SJCRH30 (cell line): Measurements from ENCODE around the gene BUD13. TPM values are rescaled to one million over a fixed set of nuclear protein-coding genes. Genes with fewer than 3 reads are reported as not detected.
"Not testable (repeated sequence)": the region's sequence is repeated elsewhere in the genome, so short reads cannot be mapped to it uniquely, and the experiment has no call there.

Source experiments
- DNase-seq, 2 experiments: peaks; one replicate each; pipeline ENCODE4 v3.0.0-alpha.2; 2015 to 2020
- H3K27ac ChIP-seq: fragments of 250-450 bp; sonication (Bioruptor Pico); 2 replicates; pipeline ENCODE4 v1.5.1; 2020; ENCODE audit warnings: mild to moderate bottlenecking, moderate library complexity
- H3K27me3 ChIP-seq: fragments of 250-450 bp; sonication (Bioruptor Pico); 2 replicates; pipeline ENCODE4 v1.5.1; 2020; ENCODE audit warnings: mild to moderate bottlenecking, moderate library complexity
- H3K36me3 ChIP-seq: fragments of 250-450 bp; sonication (Bioruptor Pico); 2 replicates; pipeline ENCODE4 v1.5.1; 2020; ENCODE audit warnings: mild to moderate bottlenecking, moderate library complexity
- H3K4me1 ChIP-seq: fragments of 250-450 bp; sonication (Bioruptor Pico); 2 replicates; pipeline ENCODE4 v1.5.1; 2020; ENCODE audit warnings: mild to moderate bottlenecking, moderate library complexity
- H3K4me3 ChIP-seq: fragments of 250-450 bp; sonication (Bioruptor Pico); 2 replicates; pipeline ENCODE4 v1.5.1; 2020; ENCODE audit warnings: mild to moderate bottlenecking, moderate library complexity
- H3K9me3 ChIP-seq: fragments of 250-450 bp; sonication (Bioruptor Pico); replicated peaks from 2 replicates; pipeline ENCODE4 v1.5.1; 2020; ENCODE audit warnings: mild to moderate bottlenecking, moderate library complexity
- total RNA-seq: library from RNA; depleted of rRNA; stranded (reverse); fragments of >200 nt; shearing (Covaris generic); gene quantifications from 2 replicates; pipeline ENCODE4 v1.2.3, GENCODE V29; 2014; rRNA removed

Gene BUD13
- total RNA-seq: 21.6 and 21.7 TPM in 2 replicates

GRCh38 chr11:116772443-116773202, at the start of gene BUD13:
TSS of gene BUD13 (minus strand) at chr11:116772987. CDS start at chr11:116772964, 23 bp downstream.
- peaks cover 3% of the 10 kb centered on the region; the same call in 1 of the 2 replicates for H3K4me1 ChIP-seq
- DNase-seq: peak; percentile 79 to 81
- peak within 1 kb of the TSS; percentile 91 for H3K27ac ChIP-seq
- no peaks in the 10 kb centered on the region for H3K27me3 ChIP-seq
- peak within 1 kb of the TSS; percentile 98 for H3K4me3 ChIP-seq
- H3K36me3 ChIP-seq: peaks cover 5% of the 10 kb centered on the region; the same call in 1 of the 2 replicates
- no peaks in the 10 kb centered on the region for H3K9me3 ChIP-seq

- Histone ChIP-seq H3K27ac (no peak overlapping the region), H3K4me1 (no peaks in the 10 kb centered on the region), H3K9me3 (no peaks in the 10 kb centered on the region), H3K27me3 (no peaks in the 10 kb centered on the region), H3K4me3 (no peak overlapping the region), H3K36me3 (no peaks in the 10 kb centered on the region)
- no peak for DNase-seq
These were observed 49.8 kb upstream of the BUD13 start for GRCh38 chr11:116822575-116822974.

- Histone ChIP-seq H3K36me3 (no peaks in the 10 kb centered on the region), H3K4me1 (no peaks in the 10 kb centered on the region), H3K9me3 (no peaks in the 10 kb centered on the region), H3K27ac (no peak overlapping the region), H3K27me3 (no peaks in the 10 kb centered on the region), H3K4me3 (no peak overlapping the region)
- no peak for DNase-seq
These were observed 48.5 kb upstream of the BUD13 start for GRCh38 chr11:116821050-116821918.

GRCh38 chr11:116819049-116819448, 46.3 kb upstream of the BUD13 start:
- Histone ChIP-seq H3K36me3 (no peaks in the 10 kb centered on the region), H3K4me1 (no peaks in the 10 kb centered on the region), H3K27me3 (no peaks in the 10 kb centered on the region), H3K4me3 (no peak overlapping the region), H3K9me3 (no peaks in the 10 kb centered on the region), H3K27ac (no peak overlapping the region)
- DNase-seq: no peak

GRCh38 chr11:116814502-116814901, 41.7 kb upstream of the BUD13 start:
- no peaks in the 10 kb centered on the region for H3K36me3 ChIP-seq
- H3K4me3 ChIP-seq: no peak overlapping the region
- H3K27ac ChIP-seq: no peak overlapping the region
- DNase-seq: no peak
- H3K9me3 ChIP-seq: no peaks in the 10 kb centered on the region
- H3K4me1 ChIP-seq: no peaks in the 10 kb centered on the region
- no peaks in the 10 kb centered on the region for H3K27me3 ChIP-seq

GRCh38 chr11:116813781-116814471, 41.1 kb upstream of the BUD13 start:
- Histone ChIP-seq H3K27me3 (no peaks in the 10 kb centered on the region), H3K4me1 (no peaks in the 10 kb centered on the region), H3K9me3 (no peaks in the 10 kb centered on the region), H3K27ac (no peak overlapping the region), H3K36me3 (no peaks in the 10 kb centered on the region), H3K4me3 (no peak overlapping the region)
- no peak for DNase-seq

- no peaks in the 10 kb centered on the region for H3K9me3 ChIP-seq
- DNase-seq: no peak
- H3K36me3 ChIP-seq: no peaks in the 10 kb centered on the region
- no peak overlapping the region for H3K4me3 ChIP-seq
- no peak overlapping the region for H3K27ac ChIP-seq
- H3K4me1 ChIP-seq: no peaks in the 10 kb centered on the region
- no peaks in the 10 kb centered on the region for H3K27me3 ChIP-seq
These were observed 40.4 kb upstream of the BUD13 start for GRCh38 chr11:116813170-116813569.

GRCh38 chr11:116812109-116812508, 39.3 kb upstream of the BUD13 start:
- Histone ChIP-seq H3K4me1 (no peaks in the 10 kb centered on the region), H3K9me3 (no peaks in the 10 kb centered on the region), H3K27me3 (no peaks in the 10 kb centered on the region), H3K27ac (no peak overlapping the region), H3K36me3 (no peaks in the 10 kb centered on the region), H3K4me3 (no peak overlapping the region)
- no peak for DNase-seq

- H3K4me1 ChIP-seq: no peaks in the 10 kb centered on the region
- no peaks in the 10 kb centered on the region for H3K9me3 ChIP-seq
- no peak overlapping the region for H3K4me3 ChIP-seq
- no peaks in the 10 kb centered on the region for H3K36me3 ChIP-seq
- no peak overlapping the region for H3K27ac ChIP-seq
- no peak for DNase-seq
- no peaks in the 10 kb centered on the region for H3K27me3 ChIP-seq
These were observed 38.4 kb upstream of the BUD13 start for GRCh38 chr11:116811194-116811593.

- H3K9me3 ChIP-seq: no peaks in the 10 kb centered on the region
- no peaks in the 10 kb centered on the region for H3K36me3 ChIP-seq
- no peaks in the 10 kb centered on the region for H3K27me3 ChIP-seq
- DNase-seq: no peak
- no peak overlapping the region for H3K27ac ChIP-seq
- no peaks in the 10 kb centered on the region for H3K4me1 ChIP-seq
- H3K4me3 ChIP-seq: no peak overlapping the region
These were observed 35.7 kb upstream of the BUD13 start for GRCh38 chr11:116808262-116809175.

GRCh38 chr11:116807601-116808261, 34.9 kb upstream of the BUD13 start:
- H3K4me1 ChIP-seq: no peaks in the 10 kb centered on the region
- H3K27ac ChIP-seq: no peak overlapping the region
- no peak overlapping the region for H3K4me3 ChIP-seq
- DNase-seq: no peak
- H3K27me3 ChIP-seq: no peaks in the 10 kb centered on the region
- no peaks in the 10 kb centered on the region for H3K36me3 ChIP-seq
- H3K9me3 ChIP-seq: no peaks in the 10 kb centered on the region

GRCh38 chr11:116804001-116804400, 31.2 kb upstream of the BUD13 start:
- Histone ChIP-seq H3K4me3 (no peak overlapping the region), H3K4me1 (no peaks in the 10 kb centered on the region), H3K27me3 (no peaks in the 10 kb centered on the region), H3K27ac (no peak overlapping the region), H3K9me3 (no peaks in the 10 kb centered on the region), H3K36me3 (no peaks in the 10 kb centered on the region)
- DNase-seq: no peak

- not testable (repeated sequence) for H3K27me3 ChIP-seq, H3K4me1 ChIP-seq, H3K36me3 ChIP-seq, DNase-seq, H3K4me3 ChIP-seq, H3K9me3 ChIP-seq, H3K27ac ChIP-seq
These were observed 28.9 kb upstream of the BUD13 start for GRCh38 chr11:116801662-116802061.

GRCh38 chr11:116800610-116801009, 27.8 kb upstream of the BUD13 start:
- no peak for DNase-seq
- H3K27ac ChIP-seq: no peak overlapping the region
- H3K4me3 ChIP-seq: no peak overlapping the region
- no peaks in the 10 kb centered on the region for H3K4me1 ChIP-seq
- H3K9me3 ChIP-seq: no peaks in the 10 kb centered on the region
- no peaks in the 10 kb centered on the region for H3K27me3 ChIP-seq
- no peaks in the 10 kb centered on the region for H3K36me3 ChIP-seq
